MCF 10A (cell line): ENCODE results near the gene TTC21A. TPM values are rescaled to one million over a fixed set of nuclear protein-coding genes. Genes with fewer than 3 reads are reported as not detected.

Experiments used
- BruUV-seq: library from RNA; stranded (reverse); fragments of 400-500 nt; replicated peaks from 2 replicates; lab custom pipeline; 2021; lab: Mats Ljungman, UMichigan
- CTCF ChIA-PET: fragments of 300-600 bp; sonication (Branson Sonifier 250); formaldehyde crosslinking; extraction: SDS; loops from one replicate; lab custom pipeline; 2021; ENCODE audit warnings: antibody characterized with exemption, inconsistent platforms; lab: Yijun Ruan, JAX
- POLR2A ChIA-PET: fragments of 300-600, 350-650 bp; sonication (Branson Sonifier 250); formaldehyde crosslinking; extraction: SDS; loops from one replicate; lab custom pipeline; 2020; ENCODE audit warnings: antibody characterized with exemption, inconsistent platforms; lab: Yijun Ruan, JAX
- DNase-seq: peaks from one replicate; pipeline ENCODE4 v3.0.0-alpha.2; 2018; ENCODE audit not compliant: unreplicated experiment
- H3K27ac Mint-ChIP-seq: one replicate; pipeline ENCODE4 v1.8.0; 2022; ENCODE audit warnings: mild to moderate bottlenecking, low read depth, mixed read lengths; ENCODE audit not compliant: unreplicated experiment
- H3K27me3 Mint-ChIP-seq: one replicate; pipeline ENCODE4 v1.8.0; 2022; ENCODE audit warnings: mixed read lengths; ENCODE audit not compliant: insufficient read depth, unreplicated experiment
- H3K36me3 Mint-ChIP-seq: one replicate; pipeline ENCODE4 v1.8.0; 2022; ENCODE audit warnings: mild to moderate bottlenecking, moderate library complexity, mixed read lengths; ENCODE audit not compliant: insufficient read depth, unreplicated experiment
- H3K4me1 Mint-ChIP-seq: one replicate; pipeline ENCODE4 v1.8.0; 2022; ENCODE audit warnings: mixed read lengths; ENCODE audit not compliant: insufficient read depth, unreplicated experiment
- H3K4me3 Mint-ChIP-seq: one replicate; pipeline ENCODE4 v1.8.0; 2022; ENCODE audit warnings: mild to moderate bottlenecking, moderate library complexity, mixed read lengths; ENCODE audit not compliant: unreplicated experiment
- H3K9me3 Mint-ChIP-seq: one replicate; pipeline ENCODE4 v1.8.0; 2022; ENCODE audit warnings: mixed read lengths; ENCODE audit not compliant: unreplicated experiment
- CTCF ChIP-seq: fragments of 200-600 bp; IDR thresholded peaks from one replicate; pipeline ENCODE4 v1.8.0; 2022; ENCODE audit warnings: antibody characterized with exemption, mild to moderate bottlenecking; ENCODE audit not compliant: unreplicated experiment
- intact Hi-C: fragments of 100-400 bp; cut with micrococcal nuclease; formaldehyde crosslinking; loops from 2 replicates; pipeline ENCODE4 v1.14.1; 2022
- total RNA-seq: library from RNA; stranded (reverse); gene quantifications from 2 replicates; pipeline ENCODE4 v1.2.3, GENCODE V29; 2022

The TTC21A gene
- total RNA-seq, 1 experiment from 2014 or later: 2.1 TPM

- ChIA-PET CTCF (interaction anchor here (0.6 to 1.6 kb wide), 4 partner anchors 14 to 116 kb away, joined by 3 to 9 read pairs (median 4); no protein-coding TSS in a partner anchor), POLR2A (interaction anchor here (0.6 to 2.3 kb wide), 4 partner anchors 9 to 68 kb away, joined by 3 to 6 read pairs (median 4); partner anchors contain the start of genes GORASP1 and TTC21A)
- Mint-ChIP-seq H3K9me3 (no peaks in the 10 kb centered on the region), H3K36me3 (no peaks in the 10 kb centered on the region), H3K27me3 (no peaks in the 10 kb centered on the region), H3K4me3 (no peak overlapping the region), H3K27ac (peak overlapping the region; percentile 32), H3K4me1 (peaks cover 31% of the 10 kb centered on the region)
- no peak for DNase-seq
- intact Hi-C loops: no loop called here
- no TSS peak for BruUV-seq
- no peak for TF ChIP-seq CTCF
Observed at GRCh38 chr3:39176025-39176714, 68.7 kb downstream of the TTC21A start.

DNA sequence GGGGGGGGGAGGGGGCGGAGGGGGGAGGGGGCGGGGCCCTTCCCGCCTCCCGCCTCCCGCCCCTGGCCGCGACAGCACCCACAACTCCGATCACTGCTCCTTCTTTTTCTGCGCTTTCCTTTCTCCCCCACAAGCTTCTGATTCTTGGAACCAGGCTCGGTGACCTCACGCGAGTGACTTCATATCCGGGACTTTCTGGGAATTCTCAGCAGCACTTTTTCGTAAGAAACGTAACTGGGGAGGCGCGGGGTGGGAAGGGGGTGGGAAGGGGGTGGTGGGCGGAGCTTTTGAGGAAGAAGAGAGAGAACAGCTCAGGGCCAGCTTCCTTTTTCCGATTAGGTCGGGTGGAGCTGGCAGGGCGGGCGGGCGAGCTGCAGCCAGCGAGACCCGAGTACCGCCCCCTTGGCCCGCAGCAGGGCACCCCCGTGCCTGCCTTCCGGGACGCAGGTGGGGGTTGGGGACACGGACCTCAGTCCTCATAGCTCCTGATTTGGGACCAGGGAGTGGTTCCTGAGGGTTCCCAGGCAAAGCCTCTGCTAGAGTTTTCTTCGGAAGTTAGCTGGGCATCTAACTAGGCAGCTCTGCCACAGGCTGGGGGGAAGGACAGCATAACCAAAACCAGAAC is 70.3 kb downstream of the TTC21A start:
- no peaks in the 10 kb centered on the region for H3K27me3 Mint-ChIP-seq
- CTCF ChIA-PET: interaction anchor here (0.5 to 2.7 kb wide), 8 partner anchors 9 to 302 kb away, joined by 3 to 10 read pairs (median 4); no protein-coding TSS in a partner anchor
- H3K36me3 Mint-ChIP-seq: no peaks in the 10 kb centered on the region
- POLR2A ChIA-PET: interaction anchor here (0.6 to 2.3 kb wide), 8 partner anchors 10 to 207 kb away, joined by 3 to 20 read pairs (median 3); partner anchors contain the start of genes GORASP1 and TTC21A
- no peak for TF ChIP-seq CTCF
- no peaks in the 10 kb centered on the region for H3K9me3 Mint-ChIP-seq
- no TSS peak for BruUV-seq
- H3K4me3 Mint-ChIP-seq: peak overlapping the region; percentile 75
- intact Hi-C loops: no loop called here
- peak overlapping the region; percentile 98 for H3K27ac Mint-ChIP-seq
- peaks cover 34% of the 10 kb centered on the region for H3K4me1 Mint-ChIP-seq
- DNase-seq: peak; percentile 95

DNA sequence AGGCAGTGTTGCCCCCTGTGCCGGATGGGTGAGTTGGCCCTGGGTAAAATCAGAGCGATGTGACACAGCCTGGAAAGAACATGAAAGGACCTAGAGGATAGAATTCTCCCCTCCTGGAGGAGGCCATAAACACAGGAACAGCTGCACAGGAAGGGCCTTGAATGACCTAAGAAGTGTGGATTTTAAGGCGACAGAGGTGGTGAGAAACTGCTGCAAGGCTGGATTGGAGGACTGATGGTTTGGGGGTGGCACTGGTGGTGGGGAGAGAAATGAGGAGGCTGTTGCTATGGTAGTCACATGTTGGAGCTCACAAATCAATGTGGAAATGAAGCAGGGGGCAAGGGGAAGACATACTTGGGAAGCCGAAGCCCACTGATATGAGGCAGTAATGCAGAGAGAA is 71.1 kb downstream of the TTC21A start:
- H3K27me3 Mint-ChIP-seq: no peaks in the 10 kb centered on the region
- CTCF ChIA-PET: interaction anchor here (0.5 to 2.7 kb wide), 9 partner anchors 10 to 114 kb away, joined by 3 to 10 read pairs (median 5); no protein-coding TSS in a partner anchor
- POLR2A ChIA-PET: interaction anchor here (0.6 to 2.3 kb wide), 7 partner anchors 11 to 206 kb away, joined by 3 to 20 read pairs (median 3); partner anchors contain the start of genes GORASP1 and TTC21A
- no peaks in the 10 kb centered on the region for H3K36me3 Mint-ChIP-seq
- BruUV-seq: no TSS peak
- DNase-seq: no peak
- H3K4me1 Mint-ChIP-seq: peaks cover 34% of the 10 kb centered on the region
- peak overlapping the region; percentile 12 for H3K4me3 Mint-ChIP-seq
- H3K27ac Mint-ChIP-seq: peak overlapping the region; percentile 98
- intact Hi-C loops: no loop called here
- H3K9me3 Mint-ChIP-seq: no peaks in the 10 kb centered on the region
- TF ChIP-seq CTCF: no peak

- no peak for DNase-seq
- Mint-ChIP-seq H3K36me3 (no peaks in the 10 kb centered on the region), H3K27me3 (no peaks in the 10 kb centered on the region), H3K4me3 (peak overlapping the region; percentile 73), H3K9me3 (no peaks in the 10 kb centered on the region), H3K4me1 (peaks cover 34% of the 10 kb centered on the region), H3K27ac (peak overlapping the region; percentile 40)
- ChIA-PET POLR2A (interaction anchor here (1.0 to 1.4 kb wide), 2 partner anchors 12 to 72 kb away, joined by 4 to 16 read pairs; partner anchors contain the start of genes GORASP1 and TTC21A), CTCF (interaction anchor here (0.8 to 2.7 kb wide), 10 partner anchors 10 to 112 kb away, joined by 3 to 10 read pairs (median 6); no protein-coding TSS in a partner anchor)
- no peak for TF ChIP-seq CTCF
- BruUV-seq: no TSS peak
- intact Hi-C loops: loop anchor here (2.0 to 10.0 kb wide), 3 partner anchors 53 to 205 kb away; partner anchors contain the start of genes GORASP1, SLC25A38 and TTC21A
Observed at GRCh38 chr3:39180183-39180545, 72.7 kb downstream of the TTC21A start.
